Measurements from ENCODE around the gene TPRA1. TPM values are rescaled to one million over a fixed set of nuclear protein-coding genes. Genes with fewer than 3 reads are reported as not detected.
"Not testable (repeated sequence)": the region's sequence is repeated elsewhere in the genome, so short reads cannot be mapped to it uniquely, and the experiment has no call there.

The TPRA1 gene
- total RNA-seq, 4 donors from 2014 or later, result 50.3 to 75.3 (median 67.5) TPM

- no peak overlapping the region for H3K27ac ChIP-seq
- H3K9me3 ChIP-seq, result no peaks in the 10 kb centered on the region
- H3K4me1 ChIP-seq, result no peaks in the 10 kb centered on the region
- no peak overlapping the region for H3K4me3 ChIP-seq
- 71 to 74% methylated on average over 2 of the region's 2 CpGs for WGBS, 2 donors
- TF ChIP-seq POLR2A (IDR thresholded peaks at IDR 0.05) (no peak), EP300 (IDR thresholded peaks at IDR 0.05) (no peak), CTCF (IDR thresholded peaks at IDR 0.05) (no peak)
- no peaks in the 10 kb centered on the region for H3K27me3 ChIP-seq
- DNase-seq (ENCODE audit: low spot score in 2 of 2), result no peak
- H3K36me3 ChIP-seq, result no peaks in the 10 kb centered on the region
Measured at GRCh38 chr3:127534161-127534451, 56.4 kb downstream of the TPRA1 start.

DNA sequence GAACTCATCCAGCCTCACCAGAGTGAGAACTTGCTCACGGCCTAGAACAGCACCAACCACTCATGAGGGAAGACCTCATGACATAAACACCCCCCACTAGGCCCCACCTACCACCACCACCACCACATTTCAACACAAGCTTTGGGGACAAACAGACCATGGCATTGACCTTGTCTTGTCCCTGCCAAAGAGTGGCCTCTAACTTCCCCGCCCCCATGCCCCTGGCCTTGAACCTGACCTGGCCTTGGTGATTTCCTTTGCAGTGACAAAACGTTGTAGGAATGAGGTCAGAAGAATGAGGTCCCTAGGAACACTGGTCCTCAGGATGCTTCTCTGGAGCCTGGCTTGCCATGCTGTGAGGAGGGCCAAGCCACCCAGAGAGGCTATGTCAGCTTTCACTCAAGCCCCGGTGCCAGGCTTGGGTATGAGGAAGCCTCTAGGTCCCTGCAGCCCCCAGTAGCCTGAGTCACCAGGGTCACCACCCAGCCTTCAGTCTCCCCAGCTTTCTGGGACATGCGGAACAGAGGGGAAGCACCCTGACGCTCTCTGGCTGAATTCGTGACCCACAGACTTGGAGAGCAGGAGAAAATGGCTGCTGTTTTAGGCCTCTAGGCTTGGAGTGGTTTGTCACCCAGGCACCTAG is 57.9 kb downstream of the TPRA1 start:
- H3K9me3 ChIP-seq, result peaks cover 0 to 4% (median 0%) of the 10 kb centered on the region in 4 donors
- H3K4me3 ChIP-seq, result no peak overlapping the region
- no peak overlapping the region for H3K27ac ChIP-seq
- WGBS, 2 donors, result 81 to 83% methylated on average over 7 of the region's 7 CpGs
- no peaks in the 10 kb centered on the region for H3K27me3 ChIP-seq
- no peak for DNase-seq (ENCODE audit: low spot score in 2 of 2)
- H3K4me1 ChIP-seq, result no peaks in the 10 kb centered on the region
- TF ChIP-seq POLR2A (IDR thresholded peaks at IDR 0.05) (no peak), CTCF (IDR thresholded peaks at IDR 0.05) (no peak), EP300 (IDR thresholded peaks at IDR 0.05) (no peak)
- H3K36me3 ChIP-seq, result no peaks in the 10 kb centered on the region

GRCh38 chr3:127531821-127532220 is 58.7 kb downstream of the TPRA1 start:
- Histone ChIP-seq H3K36me3 (no peaks in the 10 kb centered on the region), H3K4me3 (no peak overlapping the region), H3K4me1 (no peaks in the 10 kb centered on the region), H3K9me3 (peaks cover 0 to 4% (median 0%) of the 10 kb centered on the region in 4 donors), H3K27me3 (no peaks in the 10 kb centered on the region), H3K27ac (no peak overlapping the region)
- DNase-seq (ENCODE audit: low spot score in 2 of 2), result no peak
- no peak for TF ChIP-seq CTCF (IDR thresholded peaks at IDR 0.05)
- TF ChIP-seq EP300 (IDR thresholded peaks at IDR 0.05), result no peak
- TF ChIP-seq POLR2A (IDR thresholded peaks at IDR 0.05), result no peak
- 92% methylated on average over 2 of the region's 2 CpGs for WGBS, 2 donors

- not testable (repeated sequence) for H3K27me3 ChIP-seq; H3K4me3 ChIP-seq; H3K36me3 ChIP-seq; DNase-seq (ENCODE audit: low spot score in 2 of 2); H3K9me3 ChIP-seq; H3K4me1 ChIP-seq; H3K27ac ChIP-seq
- 92 to 93% methylated on average over 7 of the region's 7 CpGs for WGBS, 2 donors
Measured at GRCh38 chr3:127530863-127531262, 59.7 kb downstream of the TPRA1 start.

DNA sequence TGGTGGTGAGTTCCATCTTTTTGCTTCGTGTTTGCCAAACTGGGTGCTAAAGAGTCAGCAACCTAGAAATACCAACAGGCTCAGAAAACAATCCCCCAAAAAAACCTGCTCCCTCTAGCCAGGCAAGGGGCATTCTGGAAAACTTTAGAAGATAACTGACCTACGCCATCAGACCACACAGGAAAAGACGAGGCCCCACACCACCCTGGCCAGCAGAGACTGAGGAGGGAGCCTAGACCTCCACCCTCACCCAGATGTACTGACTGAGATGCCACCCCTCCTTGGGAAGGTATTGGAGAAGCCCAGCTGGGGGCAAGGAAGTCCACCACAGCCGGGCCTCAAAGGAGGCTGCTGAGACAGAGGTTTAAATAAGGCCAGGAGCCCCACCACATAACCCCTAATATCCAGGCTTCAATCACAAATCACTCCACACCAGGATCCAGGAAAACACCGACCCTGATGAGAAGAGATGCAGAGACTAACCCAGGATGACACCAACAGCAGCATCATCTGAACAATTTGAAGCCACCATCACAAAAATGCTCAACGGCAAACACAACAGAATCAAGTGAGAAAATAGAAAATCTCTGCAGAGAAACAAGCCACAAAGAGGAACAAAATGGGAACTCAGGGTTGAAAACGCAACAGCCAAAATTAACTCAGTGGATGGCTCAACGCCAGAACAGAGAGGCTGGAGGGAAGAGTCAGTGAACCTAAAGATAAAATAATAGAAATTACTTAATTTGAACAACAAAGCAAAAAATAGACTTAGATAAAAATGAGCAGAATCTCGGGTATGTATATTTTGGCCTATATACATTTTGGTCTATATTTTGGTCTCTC is 61.0 kb downstream of the TPRA1 start:
- Histone ChIP-seq H3K36me3 (no peaks in the 10 kb centered on the region), H3K9me3 (peaks cover 0 to 4% (median 0%) of the 10 kb centered on the region in 4 donors), H3K27ac (no peak overlapping the region), H3K4me3 (no peak overlapping the region), H3K27me3 (peaks cover 0 to 6% of the 10 kb centered on the region in 2 donors), H3K4me1 (no peaks in the 10 kb centered on the region)
- TF ChIP-seq POLR2A (IDR thresholded peaks at IDR 0.05) (no peak), CTCF (IDR thresholded peaks at IDR 0.05) (no peak), EP300 (IDR thresholded peaks at IDR 0.05) (no peak)
- no peak for DNase-seq (ENCODE audit: low spot score in 2 of 2)
- WGBS, 2 donors, result 68 to 74% methylated on average over 8 to 9 of the region's 9 CpGs
